Stimulated activated CD8-positive, alpha-beta memory T cell treated with anti-CD3 and anti-CD28 coated beads, Interleukin-15, amount 100 ng/mL, for 24 hours (primary cell): ENCODE results near the gene PKM.
"Not testable (repeated sequence)": the region's sequence is repeated elsewhere in the genome, so short reads cannot be mapped to it uniquely, and the experiment has no call there.

Experiments
- DNase-seq: peaks from one replicate; pipeline ENCODE4 v3.0.0-alpha.2; 2020; ENCODE audit warnings: low read depth

The PKM gene

DNA sequence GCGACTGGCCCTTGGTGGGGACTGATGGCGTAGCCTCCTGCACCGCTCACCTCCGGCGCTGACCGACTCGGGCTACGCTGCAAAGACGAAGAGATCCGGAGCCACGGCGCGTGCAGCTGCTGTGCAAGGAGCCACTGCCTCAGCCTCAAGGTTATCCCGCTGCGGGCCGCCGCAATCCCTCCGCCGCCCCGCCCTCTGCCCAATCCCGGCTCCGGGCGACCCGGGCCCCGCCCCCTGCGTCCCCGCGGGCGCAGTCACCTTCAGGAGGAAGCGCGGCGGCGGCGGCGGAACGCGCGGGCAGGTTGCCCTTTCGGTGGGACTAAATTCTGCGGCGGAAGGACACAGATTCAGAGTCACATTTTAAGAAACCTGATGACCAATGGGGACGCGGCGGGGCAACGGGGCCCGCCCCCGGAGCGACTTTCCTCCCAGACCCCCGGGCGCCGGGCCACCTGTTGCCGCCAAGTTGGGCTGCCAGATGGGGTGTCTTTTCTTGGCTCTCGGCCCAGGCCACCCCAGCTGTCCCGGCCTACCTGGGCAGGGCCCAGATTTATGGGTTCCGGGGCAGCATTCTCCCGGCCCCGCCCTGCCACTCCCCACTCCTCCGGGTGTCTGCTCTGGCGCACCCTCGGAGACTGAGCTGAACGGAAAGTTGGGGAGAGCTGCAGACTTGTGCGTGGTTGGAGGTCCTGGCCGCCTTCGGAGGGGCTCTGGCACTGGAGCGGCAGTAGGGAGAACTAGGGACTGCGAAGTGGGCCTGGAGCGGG, at the start of gene PKM:
TSS of gene PKM (minus strand) at position 125 of the 767 bp plus-strand sequence. CDS start 12,093 bp downstream, outside the sequence.
- DNase-seq = peak; percentile 93

DNA sequence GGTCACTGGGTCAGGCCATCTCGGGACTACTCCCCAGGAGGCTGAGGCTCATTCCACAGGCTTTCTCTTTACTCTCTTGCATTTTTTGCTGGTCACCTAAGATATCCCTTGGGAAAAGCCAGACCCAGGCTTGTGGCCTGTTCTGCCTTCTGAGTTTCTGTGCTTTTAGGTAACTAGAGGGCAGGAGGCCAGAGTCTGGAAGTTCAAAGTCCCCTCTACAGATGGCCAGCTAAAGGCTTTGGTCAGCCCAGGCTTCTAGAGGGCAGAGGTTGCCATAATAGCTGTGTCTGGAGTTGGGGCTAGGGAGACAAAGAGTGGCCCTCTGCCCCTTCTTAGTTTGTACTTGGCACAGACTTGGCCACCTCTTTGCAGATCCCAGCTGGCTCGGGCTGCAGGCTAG, 49.8 kb upstream of the PKM start:
- no peak for DNase-seq

DNA sequence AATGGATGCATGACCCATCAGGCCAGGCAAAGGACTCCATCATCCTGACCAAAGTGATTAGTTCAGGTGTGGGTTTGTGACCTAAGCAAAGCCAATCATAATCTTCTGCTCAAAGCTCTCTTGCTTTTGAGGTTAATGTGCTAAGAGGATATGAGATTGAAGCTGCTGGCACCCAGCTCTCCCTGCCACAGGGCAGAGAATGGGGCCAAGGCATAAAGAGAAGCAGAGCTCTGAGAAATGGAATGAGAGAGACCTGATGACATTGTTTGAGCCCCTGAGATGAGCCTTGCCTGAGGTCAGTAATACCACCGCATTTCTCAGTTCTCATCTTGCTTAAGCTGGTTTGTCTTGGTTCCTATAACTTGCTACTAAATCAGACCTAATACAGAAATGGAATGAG, 47.7 kb upstream of the PKM start:
- no peak for DNase-seq

- no peak for DNase-seq
Observed at GRCh38 chr15:72276326-72276700, 45.3 kb upstream of the PKM start.

DNA sequence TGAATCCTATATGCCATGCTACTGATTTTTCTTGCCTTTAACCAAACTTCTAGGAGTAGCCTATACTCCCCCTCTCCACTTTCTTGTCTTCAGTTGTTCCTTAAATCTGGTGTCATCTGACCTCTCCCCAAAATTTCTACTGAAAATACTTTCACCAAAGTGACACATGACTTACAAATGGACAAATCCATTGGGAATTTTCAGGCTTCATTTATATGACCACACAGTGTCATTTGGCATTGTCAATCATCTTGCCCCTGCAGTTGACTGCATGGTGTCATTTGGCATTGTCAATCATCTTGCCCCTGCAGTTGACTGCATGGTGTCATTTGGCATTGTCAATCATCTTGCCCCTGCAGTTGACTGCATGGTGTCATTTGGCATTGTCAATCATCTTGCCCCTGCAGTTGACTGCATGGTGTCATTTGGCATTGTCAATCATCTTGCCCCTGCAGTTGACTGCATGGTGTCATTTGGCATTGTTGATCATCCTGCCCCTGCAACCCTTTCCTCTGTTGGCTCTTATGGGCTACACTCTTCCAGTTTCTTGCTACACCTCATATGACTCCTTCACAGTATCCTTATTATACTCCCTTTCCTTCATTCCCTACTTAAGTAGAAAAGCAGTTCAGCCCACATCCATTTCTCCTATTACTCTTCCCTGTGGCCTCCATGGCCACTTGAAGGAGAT, 44.8 kb upstream of the PKM start:
- not testable (repeated sequence) for DNase-seq

- no peak for DNase-seq
Observed at GRCh38 chr15:72272997-72273352, 42.0 kb upstream of the PKM start.

GRCh38 chr15:72272213-72272996, 41.4 kb upstream of the PKM start, which contains the start of gene PARP6:
Gene PARP6 (minus strand): TSS chr15:72272554. CDS start chr15:72267477, 5,077 bp downstream.
- DNase-seq = peak; percentile 94

DNA sequence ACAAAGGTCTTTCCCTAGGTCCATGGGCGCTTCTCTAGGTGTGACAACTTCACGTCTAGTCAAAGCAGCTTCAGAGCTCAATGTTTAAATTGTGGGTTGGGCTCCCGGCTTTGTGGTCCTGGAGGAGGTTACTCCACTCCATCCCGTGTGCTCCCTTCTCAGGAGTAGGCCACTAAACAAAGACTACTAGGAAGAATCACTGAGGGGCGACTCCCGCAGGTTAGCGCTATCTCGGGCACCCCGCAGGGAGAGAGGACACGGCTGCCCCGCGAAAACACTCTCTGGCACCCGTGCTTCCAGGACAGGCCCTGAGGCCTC, 40.9 kb upstream of the PKM start:
- DNase-seq = no peak

DNA sequence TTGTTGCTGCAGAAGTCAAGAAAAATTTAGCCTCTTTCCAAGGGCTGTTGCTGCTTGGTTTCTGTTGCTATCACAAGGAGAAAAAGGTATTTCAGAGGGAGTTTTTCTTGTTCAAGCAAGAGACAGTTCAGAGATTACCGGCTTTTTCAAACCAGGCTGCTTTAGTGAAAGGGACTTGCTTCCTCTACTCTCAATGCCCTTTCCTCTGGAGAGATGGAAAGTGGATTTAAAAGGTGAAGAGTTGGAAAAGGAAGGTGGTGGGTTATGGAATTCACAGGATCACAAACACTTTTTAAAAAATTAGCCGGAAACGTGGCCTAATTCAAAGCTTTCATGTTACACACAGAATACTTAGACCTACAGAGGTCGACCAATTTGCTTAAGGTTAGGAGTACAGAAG, 40.2 kb upstream of the PKM start:
- no peak for DNase-seq

DNA sequence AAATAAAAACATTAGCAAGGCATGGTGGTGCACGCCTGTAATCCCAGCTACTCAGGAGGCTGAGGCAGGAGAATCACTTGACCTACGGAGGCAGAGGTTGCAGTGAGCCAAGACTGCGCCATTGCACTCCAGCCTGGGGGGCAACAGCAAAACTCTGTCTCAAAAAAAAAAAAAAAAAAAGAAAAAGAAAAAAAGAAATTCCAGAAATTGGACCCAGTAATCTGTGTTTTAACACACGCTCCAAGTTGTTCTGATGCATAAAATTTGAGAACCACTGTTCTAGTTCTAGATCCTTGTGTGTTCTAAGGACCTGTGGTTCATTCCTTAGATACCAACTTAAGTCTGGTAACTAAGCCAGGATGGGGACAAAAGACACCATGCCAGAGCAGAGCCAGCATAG, 38.7 kb upstream of the PKM start:
- no peak for DNase-seq

GRCh38 chr15:72265031-72265430, 34.0 kb upstream of the PKM start:
- no peak for DNase-seq

GRCh38 chr15:72252663-72253299, 21.8 kb upstream of the PKM start:
- DNase-seq = no peak

DNA sequence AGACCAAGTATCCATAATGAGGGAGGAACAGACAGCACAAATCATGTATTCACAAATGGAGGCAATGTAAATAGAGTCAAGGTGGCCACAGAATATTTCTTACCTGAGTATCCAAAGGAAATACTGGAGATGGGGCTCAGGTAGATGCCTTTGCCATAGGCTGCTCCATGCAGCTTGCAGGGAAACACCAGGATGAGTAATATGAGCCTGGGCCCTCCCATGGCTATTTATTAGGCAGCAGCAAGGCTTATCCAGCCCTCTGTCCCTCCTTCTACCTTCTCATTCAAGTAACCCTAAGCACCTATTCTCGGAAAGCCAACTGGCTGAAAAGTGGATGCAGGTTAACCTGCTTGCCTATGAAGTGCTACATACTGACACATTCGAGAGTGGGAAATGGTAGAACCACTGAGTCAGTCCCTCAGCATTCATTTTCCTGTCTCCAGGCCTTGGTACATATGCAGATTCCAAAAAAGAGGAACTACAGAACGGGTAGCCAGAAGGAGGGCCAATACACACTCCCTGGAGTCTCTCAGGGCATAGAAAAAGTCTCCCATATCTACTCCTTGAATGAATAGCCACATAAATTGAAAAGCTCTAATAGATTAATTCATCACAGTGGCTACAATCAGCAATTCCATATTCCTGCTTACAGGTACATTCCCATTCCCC, 18.3 kb upstream of the PKM start:
- no peak for DNase-seq

- no peak for DNase-seq
Observed at GRCh38 chr15:72248514-72248913, 17.5 kb upstream of the PKM start.

DNA sequence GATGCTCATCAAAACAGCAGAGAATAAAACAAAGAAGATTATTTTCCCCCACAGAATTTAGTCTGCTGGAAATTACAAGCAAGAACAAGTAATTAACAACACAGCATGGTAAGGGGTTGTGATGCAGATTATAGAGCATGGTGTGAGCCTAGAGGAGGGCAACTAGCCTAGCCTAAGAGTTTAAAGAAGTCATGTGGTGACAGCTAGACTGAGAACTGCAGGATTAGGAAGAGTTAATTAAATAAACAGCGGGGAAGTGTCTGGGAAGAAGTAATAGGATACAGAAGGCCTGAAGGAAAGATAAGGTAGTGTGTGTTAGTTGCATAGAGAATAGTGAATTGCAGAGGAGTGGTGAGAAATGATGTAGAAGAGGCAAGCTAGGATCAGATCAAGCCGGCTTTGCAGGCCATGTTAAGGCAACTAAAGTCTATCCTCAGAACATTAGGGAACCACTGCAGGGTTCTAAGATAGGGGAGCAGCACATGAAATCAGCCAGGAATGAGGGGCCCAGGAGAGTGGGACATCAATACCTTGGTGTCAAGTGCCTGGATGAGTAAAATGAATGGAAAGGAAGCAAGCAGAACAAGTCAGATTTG, 11.9 kb upstream of the PKM start:
- DNase-seq = no peak

DNA sequence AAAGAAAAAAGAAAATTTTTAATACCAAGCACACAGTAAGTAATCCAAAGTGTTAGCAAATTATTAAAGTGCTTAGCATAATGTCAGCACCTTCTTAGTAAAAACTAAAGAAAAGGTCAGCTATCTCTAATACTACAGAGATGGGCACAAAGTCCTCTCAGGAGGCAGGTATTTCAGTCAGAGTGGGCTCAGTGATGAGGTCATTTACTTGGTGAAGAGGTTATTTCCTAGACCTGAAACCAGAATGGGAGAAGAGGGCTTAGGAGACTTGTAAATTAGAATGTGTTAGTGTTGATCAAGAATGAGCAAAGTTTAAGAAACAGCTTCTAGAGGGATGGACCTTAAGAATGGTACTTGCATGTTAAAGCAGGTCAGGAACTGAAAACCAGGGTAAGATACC, 8.7 kb upstream of the PKM start:
- DNase-seq = no peak

- DNase-seq = no peak
Observed at GRCh38 chr15:72238586-72238985, 7.6 kb upstream of the PKM start.

DNA sequence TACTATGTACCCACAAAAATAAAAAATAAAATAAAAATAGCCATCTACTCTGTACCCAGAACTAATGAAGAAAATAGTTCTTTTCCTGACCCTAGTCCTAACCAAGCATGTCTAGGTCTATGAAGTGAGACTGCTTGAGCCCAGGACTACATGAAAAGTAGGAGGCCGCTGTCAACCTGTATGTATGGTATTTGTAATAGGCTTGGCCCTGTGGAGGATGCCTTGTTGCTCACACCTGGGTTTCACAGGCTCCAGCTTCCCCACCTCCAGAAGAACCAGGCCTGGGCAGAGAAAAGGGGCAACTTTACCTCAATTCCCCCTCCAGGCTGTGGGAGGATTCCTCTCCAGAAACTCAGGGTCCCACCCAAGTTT, 6.8 kb upstream of the PKM start:
- no peak for DNase-seq

DNA sequence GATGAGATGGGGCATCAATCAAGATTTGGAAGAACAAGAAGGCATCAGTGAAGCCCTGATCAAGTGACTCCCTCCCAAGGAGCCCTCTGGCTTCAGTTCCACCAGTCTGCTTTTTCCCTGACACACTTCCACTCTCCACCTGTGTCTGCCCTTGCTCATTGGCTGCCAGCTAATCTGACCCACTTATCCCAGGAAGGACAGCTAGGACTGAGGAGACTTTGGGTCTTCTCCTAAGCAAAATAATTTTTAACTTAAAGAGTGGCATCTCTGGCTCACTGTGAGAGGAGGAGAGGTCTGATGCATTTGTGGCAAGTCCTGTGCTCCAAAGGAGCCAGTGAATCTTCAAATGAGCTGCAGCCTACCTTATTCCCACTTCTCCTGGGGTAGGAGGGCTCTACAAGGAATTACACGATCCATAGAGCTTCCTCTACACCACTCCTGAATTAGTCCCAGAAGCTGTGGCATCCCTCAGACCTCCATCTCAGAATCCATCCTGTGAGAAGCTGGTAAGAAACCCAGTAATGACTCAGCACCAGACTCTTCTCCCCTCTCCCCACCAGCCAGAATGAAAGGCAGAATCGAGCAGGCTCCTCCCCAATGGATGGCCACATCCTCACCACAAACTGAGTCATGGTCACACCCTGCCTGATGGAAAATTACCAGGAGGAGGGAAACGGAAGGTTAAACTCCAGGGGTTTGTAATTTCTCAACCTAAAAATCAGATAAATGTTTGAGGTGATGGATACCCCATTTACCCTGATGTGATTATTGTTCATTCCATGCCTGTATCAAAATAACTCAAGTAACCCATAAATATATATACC, 6.3 kb upstream of the PKM start:
- no peak for DNase-seq

DNA sequence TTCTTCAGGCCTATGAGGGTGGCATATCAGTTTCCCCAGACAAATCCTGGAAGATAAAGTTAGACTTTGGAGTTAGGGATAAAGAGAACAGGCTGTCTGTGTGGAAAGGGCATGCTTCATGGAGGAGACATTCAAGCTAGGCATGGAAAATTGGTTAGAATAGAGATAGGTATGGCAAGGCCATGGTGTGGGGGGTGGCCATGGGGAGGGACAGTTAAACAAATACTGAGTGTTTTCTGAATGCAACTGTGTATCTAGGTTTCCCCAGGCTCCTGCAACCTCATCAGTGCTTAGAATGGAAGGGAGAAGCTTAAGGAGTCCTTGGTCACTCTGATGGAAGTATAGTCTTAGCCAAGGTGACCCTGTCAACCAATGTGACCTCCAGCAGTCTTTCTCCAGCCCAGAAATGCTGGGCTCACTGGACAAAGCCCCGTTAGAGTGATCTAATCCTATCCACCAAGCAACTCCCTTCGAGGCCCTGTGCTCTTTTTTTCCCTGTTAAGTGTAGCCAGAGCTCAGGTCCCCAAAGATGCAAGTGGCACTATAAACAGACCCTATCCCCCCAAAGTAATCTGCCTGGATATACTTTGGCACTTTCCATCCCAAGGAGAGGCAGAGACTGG, 5.5 kb upstream of the PKM start:
- DNase-seq = no peak
